Fibroblast of villous mesenchyme (primary cell): ENCODE measurements around the gene BBS4. TPM values are rescaled to one million over a fixed set of nuclear protein-coding genes. Genes with fewer than 3 reads are reported as not detected.

ENCODE experiments used
- DNase-seq: peaks from one replicate; pipeline ENCODE4 v3.0.0-alpha.2; 2010; ENCODE audit warnings: low read depth
- H3K4me3 ChIP-seq: 2 replicates; pipeline ENCODE4 v1.5.1; 2011; ENCODE audit warnings: low read depth, mild to moderate bottlenecking, low read length
- total RNA-seq: library from RNA; depleted of rRNA; stranded (reverse); fragments of >200 nt; gene quantifications from 2 replicates; pipeline ENCODE4 v1.2.3, GENCODE V29; 2012
- TF ChIP-seq, protein P1 (sequence below): IDR thresholded peaks from 2 replicates; pipeline ENCODE4 v1.5.1; 2012; ENCODE audit warnings: low read depth, mild to moderate bottlenecking, low read length; ENCODE audit not compliant: insufficient read depth

Gene BBS4
- total RNA-seq, 1 donor, result 19.4 TPM

DNA sequence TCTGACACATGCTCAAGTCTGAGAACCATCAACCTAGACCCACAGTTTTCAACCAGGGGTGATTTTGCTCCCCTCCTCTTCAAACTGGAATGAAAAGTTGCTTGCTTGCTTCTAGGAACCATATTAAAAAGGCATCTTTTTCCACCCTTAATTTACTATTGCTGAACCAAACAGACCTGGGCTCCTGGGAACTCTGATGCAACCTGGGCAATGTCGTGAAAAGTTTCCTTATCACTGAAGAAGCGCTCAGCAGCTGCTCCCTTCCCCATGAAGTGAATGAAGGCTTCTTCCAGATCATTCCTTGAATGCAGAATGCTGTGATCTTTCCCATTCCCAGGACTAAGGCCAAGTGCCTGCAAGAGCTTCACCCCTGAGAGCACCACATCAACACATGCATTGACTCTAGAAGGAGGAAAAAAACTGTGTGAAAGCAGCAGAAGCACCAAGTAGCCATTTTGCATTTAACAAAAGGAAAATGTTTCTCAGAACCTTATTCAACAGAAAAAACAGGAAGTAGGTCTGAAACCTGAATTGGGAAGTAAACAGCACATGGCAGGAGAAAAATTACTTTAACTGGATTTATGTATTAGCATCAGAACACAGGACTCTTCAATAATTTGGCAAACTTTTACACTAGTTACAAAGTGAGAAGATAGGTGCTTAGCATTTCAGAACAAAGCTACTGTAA lies 88.8 kb downstream of the BBS4 start:
- TF ChIP-seq, protein P1, sequence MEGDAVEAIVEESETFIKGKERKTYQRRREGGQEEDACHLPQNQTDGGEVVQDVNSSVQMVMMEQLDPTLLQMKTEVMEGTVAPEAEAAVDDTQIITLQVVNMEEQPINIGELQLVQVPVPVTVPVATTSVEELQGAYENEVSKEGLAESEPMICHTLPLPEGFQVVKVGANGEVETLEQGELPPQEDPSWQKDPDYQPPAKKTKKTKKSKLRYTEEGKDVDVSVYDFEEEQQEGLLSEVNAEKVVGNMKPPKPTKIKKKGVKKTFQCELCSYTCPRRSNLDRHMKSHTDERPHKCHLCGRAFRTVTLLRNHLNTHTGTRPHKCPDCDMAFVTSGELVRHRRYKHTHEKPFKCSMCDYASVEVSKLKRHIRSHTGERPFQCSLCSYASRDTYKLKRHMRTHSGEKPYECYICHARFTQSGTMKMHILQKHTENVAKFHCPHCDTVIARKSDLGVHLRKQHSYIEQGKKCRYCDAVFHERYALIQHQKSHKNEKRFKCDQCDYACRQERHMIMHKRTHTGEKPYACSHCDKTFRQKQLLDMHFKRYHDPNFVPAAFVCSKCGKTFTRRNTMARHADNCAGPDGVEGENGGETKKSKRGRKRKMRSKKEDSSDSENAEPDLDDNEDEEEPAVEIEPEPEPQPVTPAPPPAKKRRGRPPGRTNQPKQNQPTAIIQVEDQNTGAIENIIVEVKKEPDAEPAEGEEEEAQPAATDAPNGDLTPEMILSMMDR, result no peak
- no peak overlapping the region for H3K4me3 ChIP-seq
- DNase-seq, result no peak

DNA sequence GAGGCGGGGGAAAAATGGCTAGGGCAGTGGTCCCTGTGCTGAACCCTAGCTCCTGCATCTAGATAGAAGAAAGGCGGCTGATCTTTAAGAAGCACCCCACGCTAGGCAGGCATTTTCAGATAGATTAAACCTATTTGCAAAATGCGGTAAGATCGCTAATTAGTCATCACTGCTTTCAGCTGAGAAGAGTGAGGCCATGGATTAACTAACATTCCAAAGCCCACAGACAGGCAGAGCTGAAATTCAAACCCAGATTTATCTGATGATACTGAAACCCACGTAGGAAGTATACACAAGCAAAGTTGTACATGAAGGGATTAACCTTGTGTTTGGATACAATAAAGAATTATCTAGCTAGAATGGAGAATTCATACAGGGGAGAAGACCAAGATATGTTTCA lies 92.8 kb downstream of the BBS4 start:
- DNase-seq, result peak; percentile 56
- TF ChIP-seq, protein P1, result no peak

DNA sequence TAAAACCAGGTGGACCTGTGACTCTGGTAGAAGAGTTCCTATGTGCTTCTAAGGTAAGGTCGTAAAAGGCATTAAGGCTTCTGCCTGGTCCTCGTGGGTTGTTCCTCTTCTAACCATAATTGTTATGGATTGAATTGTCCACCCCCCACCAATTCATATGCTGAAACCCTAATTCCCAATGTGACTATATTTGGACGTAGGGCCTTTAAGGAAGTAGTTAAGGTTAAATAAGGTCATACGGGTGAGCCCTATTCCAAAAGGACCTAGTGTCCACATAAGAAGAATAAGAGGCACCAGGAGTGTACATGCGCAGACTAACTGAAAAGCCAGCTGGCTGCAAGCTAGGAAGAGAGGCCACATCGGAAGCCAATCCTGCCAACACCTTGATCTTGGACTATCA lies 95.6 kb downstream of the BBS4 start:
- TF ChIP-seq, protein P1, result no peak
- no peak overlapping the region for H3K4me3 ChIP-seq
- no peak for DNase-seq

More for the DNA sequence above, 92.8 kb downstream of the BBS4 start:
- no peak overlapping the region for H3K4me3 ChIP-seq

DNA sequence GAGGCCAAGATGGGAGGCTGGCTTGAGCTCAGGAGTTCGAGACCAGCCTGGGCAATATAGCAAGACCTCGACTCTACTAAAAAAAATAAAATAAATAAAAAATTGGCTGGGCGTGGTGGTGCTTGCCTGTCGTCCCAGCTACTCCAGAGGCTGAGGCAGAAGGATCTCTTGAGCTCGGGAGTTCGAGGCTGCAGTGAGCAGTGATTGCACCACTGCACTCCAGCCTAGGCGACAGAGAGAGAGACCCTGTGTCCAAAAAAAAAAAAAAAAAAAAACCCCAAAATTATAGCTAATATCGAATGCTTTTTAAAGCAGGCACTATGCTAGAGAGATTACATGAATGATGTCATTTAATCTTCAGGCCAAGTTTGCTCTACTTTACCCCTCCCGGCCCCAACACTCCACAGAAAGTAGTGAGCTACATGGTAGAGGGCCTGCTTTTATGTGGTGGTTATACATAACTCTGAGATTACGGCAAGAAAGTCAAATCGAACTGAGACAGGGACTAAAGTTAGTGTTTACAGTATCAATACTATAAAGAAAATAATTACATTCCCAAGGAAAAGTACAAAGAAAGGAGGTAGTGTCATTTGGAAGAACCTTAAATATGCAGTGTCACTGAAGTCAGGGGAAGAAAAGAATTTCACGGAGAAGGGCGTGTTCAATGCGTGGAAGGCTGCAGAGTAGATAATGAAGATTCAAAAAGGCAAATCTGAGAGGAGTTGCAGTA lies 96.4 kb downstream of the BBS4 start:
- DNase-seq, result peak; percentile 22
- peak overlapping the region; percentile 96 for H3K4me3 ChIP-seq
- TF ChIP-seq, protein P1, result no peak

DNA sequence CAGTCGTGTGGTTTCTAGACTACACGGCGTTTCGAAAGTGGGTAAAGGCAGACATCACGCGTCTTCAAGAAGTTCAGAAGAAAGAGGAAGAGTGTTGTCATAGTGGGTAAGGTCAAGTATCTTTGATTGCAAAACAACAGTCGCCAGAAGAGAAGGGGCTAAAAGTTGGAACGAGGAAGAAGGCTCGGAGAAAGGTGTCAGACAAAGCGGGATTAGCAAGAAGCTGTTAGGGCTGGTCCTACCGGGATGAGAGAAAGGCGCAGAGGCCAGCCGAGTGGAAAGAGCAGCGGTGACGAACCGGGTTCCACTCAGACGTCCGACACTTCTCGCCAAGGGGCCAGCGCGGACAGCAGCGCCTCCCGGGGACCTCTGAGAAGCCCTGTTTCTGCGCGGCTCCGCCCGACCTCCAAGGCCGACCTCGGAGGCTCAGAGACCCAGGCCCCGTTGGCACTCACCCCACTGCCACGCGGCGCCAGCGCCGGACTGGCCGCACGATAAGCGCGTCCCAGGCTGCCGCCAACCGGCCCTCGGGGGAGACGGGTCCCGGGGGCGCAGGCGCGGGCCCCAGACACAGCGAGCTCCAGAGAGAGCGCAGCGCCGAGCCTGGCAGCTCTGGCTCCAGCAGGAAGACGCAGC lies 97.1 kb downstream of the BBS4 start:
- DNase-seq, result peak; percentile 71

DNA sequence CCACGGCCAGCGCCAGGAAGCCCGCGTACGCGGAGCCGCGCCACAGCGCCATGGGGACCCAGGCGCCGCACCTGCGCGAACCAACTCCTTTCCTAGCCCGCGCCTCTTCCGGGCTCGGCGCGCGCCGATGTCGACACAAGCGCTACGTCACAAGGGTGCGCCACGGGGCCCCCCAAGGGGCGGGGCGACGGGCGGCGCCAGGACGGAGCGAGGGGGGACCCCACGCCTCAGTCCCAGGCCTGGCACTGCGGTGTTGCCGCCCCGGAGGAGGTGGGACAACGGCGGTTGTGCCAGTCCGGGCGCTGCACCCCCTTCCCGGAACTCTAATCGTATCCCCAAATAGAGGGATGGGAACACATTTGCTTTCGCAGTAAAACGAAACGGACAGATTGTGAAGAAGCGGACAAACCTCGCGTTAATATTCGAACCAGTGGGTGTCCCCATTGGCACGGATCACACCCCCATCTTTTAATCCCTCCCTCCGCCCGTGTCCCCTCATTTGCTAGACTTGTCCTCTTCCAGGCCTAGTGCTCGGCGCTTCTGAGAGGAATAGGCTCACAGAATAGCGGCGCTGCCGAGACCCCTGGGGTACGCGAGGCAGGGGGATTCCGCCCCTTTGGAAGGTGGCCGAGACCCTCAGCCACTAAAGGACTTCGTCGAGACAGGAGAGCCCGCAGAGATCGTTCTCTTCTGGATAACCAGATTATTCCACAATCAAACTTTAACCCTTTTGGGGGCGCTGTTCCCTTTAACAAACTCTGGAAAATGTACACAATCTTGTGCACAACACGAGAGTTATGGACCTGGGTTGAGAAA lies 97.8 kb downstream of the BBS4 start, which contains the start of gene ADPGK:
TSS of gene ADPGK (minus strand) at position 119 of the 816 bp plus-strand sequence. CDS start at position 52, 67 bp downstream.
- H3K4me3 ChIP-seq, result peak within 1 kb of the TSS; percentile 96
- peak; percentile 93 for DNase-seq
- TF ChIP-seq, protein P1, result peak; percentile 55

More for the DNA sequence above, 97.1 kb downstream of the BBS4 start:
- peak overlapping the region; percentile 96 for H3K4me3 ChIP-seq
- TF ChIP-seq, protein P1, result no peak
